Measurements from ENCODE around the gene APOL2.

APOL2 gene

DNA sequence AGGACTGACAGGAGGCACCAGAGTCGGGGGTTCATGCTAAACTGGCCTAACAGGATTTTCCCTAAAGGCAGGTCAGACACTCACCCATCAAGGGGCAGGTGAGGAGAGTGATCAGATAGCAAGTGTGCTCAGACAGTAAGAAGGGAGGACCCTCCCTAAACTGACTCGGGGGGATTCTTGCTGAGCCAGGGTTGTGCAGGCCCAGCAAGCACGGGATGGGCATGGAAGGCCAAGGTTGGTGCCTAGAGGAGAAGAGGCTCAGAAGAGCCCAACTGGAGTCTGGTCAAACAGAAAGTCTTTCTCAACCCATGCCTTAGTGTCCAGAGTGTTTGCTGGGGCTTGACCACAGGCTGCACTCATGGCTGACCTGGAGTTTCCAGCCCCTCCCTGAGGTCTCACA is 7.4 kb upstream of the APOL2 start:
- TF ChIP-seq, protein P1, sequence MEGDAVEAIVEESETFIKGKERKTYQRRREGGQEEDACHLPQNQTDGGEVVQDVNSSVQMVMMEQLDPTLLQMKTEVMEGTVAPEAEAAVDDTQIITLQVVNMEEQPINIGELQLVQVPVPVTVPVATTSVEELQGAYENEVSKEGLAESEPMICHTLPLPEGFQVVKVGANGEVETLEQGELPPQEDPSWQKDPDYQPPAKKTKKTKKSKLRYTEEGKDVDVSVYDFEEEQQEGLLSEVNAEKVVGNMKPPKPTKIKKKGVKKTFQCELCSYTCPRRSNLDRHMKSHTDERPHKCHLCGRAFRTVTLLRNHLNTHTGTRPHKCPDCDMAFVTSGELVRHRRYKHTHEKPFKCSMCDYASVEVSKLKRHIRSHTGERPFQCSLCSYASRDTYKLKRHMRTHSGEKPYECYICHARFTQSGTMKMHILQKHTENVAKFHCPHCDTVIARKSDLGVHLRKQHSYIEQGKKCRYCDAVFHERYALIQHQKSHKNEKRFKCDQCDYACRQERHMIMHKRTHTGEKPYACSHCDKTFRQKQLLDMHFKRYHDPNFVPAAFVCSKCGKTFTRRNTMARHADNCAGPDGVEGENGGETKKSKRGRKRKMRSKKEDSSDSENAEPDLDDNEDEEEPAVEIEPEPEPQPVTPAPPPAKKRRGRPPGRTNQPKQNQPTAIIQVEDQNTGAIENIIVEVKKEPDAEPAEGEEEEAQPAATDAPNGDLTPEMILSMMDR (IDR thresholded peaks at IDR 0.05; ENCODE audit: insufficient read depth, low read length, missing control alignments): no peak
- CTCF ChIA-PET: interaction anchor here (1.5 kb wide), 1 partner anchor 68 kb away, joined by 3 read pairs; no protein-coding TSS in a partner anchor
- no peak overlapping the region for H3K4me3 ChIP-seq (ENCODE audit: low read depth, low read length)
- no peak for DNase-seq (ENCODE audit: low read depth, low spot score)
- POLR2A ChIA-PET: no interaction called here

DNA sequence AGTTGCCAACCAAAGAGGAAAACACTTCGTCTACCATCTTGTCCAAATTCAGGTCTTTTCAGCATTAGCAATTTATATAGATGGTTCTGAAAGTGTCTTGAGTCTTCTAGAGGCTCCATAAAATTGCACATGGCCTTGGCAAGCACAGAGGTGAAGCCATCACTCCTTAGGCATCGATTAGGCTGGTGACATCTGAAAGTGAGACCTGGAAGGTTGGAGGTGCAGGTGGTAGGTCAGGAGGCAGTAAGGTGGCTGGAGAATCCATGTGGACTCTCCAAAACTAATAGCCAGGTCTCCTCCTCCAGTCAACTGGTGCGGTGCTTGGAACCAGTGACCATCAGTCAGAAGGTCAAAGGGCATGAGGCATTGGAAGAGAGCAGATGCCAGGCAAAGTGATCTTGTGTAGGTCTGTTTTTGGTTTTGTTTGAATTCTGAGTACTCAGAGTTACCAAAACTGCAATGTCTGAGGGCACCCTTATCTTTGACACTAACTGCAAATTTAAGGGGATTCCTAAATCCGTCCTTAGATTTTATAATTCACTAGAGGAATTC is 6.6 kb upstream of the APOL2 start:
- POLR2A ChIA-PET: no interaction called here
- TF ChIP-seq, protein P1 (IDR thresholded peaks at IDR 0.05; ENCODE audit: insufficient read depth, low read length, missing control alignments): no peak

DNA sequence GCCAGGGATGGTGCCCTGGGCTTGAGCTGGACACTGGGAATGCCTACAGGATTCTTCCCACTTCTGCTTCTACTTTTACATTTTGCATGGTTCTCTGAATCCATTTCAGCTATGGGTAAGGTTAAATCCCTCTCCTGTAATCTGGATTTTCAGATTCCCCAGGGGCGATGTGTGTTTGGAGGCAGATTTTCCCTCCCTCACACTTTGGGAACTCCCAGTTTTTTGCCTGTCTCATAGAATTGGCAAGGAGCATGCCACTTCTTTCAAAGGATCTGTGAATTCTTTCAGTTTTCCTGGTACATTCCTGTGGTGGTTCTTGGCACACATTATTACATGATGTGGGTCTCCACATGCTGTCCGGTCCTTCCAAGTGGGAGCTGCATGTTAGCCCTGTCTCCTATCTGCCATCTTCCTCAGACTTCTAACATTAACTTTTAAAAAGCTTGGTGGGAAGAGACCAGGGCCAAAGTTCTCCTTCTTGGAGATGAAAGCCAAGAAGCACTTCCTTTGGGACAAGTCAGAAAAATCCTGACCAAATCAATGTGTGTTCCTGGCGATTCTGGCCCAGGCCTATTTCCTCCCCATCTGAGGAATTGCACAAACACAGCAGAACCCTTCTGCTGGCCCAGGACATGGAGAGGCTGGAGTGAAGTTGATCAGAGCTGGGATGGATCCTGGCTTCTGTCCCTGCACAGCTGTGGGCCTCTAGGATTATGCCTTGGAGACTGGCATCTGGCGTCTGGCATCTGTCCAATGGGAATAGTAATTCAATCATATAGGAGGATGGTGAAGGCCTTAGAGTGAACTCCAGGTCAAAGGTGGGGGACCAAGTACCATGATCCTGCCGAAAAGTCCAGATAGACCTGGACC is 5.4 kb upstream of the APOL2 start:
- H3K4me3 ChIP-seq (ENCODE audit: low read depth, low read length): no peak overlapping the region
- peak; percentile 17 for DNase-seq (ENCODE audit: low read depth, low spot score)
- TF ChIP-seq, protein P1 (IDR thresholded peaks at IDR 0.05; ENCODE audit: insufficient read depth, low read length, missing control alignments): no peak
- ChIA-PET POLR2A (no interaction called here), CTCF (interaction anchor here (1.1 to 1.6 kb wide), 3 partner anchors 33 to 266 kb away, joined by 3 to 4 read pairs (median 3); no protein-coding TSS in a partner anchor)

More for the DNA sequence above, 6.6 kb upstream of the APOL2 start:
- no peak overlapping the region for H3K4me3 ChIP-seq (ENCODE audit: low read depth, low read length)
- no peak for DNase-seq (ENCODE audit: low read depth, low spot score)
- CTCF ChIA-PET: interaction anchor here (1.5 kb wide), 1 partner anchor 67 kb away, joined by 3 read pairs; no protein-coding TSS in a partner anchor

DNA sequence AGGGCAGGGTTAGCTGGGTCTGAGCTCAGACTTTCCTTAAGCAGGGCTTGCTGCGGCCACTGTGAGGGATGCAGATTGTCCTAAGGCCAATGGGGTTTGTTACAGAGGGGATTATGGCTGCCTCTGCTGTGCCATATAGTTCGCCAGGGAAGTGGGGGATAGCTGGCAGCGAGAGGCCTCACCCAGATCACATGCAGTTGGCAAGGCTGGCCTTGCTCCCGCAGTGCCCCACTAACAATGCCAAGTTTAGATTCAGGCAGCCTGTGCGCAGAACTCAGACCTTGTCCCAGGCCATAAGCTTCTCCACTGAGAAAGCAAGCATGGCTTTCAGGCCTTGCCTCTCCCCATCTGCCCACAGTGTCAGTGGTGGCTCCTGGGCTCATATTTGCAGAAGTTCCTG is 4.7 kb upstream of the APOL2 start:
- TF ChIP-seq, protein P1 (IDR thresholded peaks at IDR 0.05; ENCODE audit: insufficient read depth, low read length, missing control alignments): no peak
- DNase-seq (ENCODE audit: low read depth, low spot score): no peak
- ChIA-PET POLR2A (no interaction called here), CTCF (interaction anchor here (1.1 to 1.6 kb wide), 3 partner anchors 34 to 267 kb away, joined by 3 to 4 read pairs (median 3); no protein-coding TSS in a partner anchor)
- H3K4me3 ChIP-seq (ENCODE audit: low read depth, low read length): no peak overlapping the region

DNA sequence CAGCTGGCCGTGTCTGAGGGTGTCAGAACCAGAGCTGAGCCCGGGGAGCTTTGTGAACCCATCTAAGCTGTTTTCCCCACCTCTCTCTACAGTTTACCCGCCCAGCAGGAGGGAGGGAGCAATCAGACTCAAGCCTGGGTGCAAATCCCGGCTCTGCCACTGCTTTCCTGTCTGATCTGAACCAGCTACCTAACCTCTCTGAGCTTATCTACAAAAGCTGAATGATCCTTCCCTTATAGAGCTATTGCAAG is 252 bp downstream of the APOL2 start:
- H3K4me3 ChIP-seq (ENCODE audit: low read depth, low read length): peak overlapping the region; percentile 75
- ChIA-PET CTCF (interaction anchor here (0.7 to 6.1 kb wide), 21 partner anchors 11 to 247 kb away, joined by 3 to 47 read pairs (median 4); partner anchors contain the start of gene APOL1), POLR2A (interaction anchor here (1.0 to 1.3 kb wide), 3 partner anchors 15 to 147 kb away, joined by 3 to 6 read pairs (median 4); partner anchors contain the start of gene APOL1)
- TF ChIP-seq, protein P1 (IDR thresholded peaks at IDR 0.05; ENCODE audit: insufficient read depth, low read length, missing control alignments): no peak
- no peak for DNase-seq (ENCODE audit: low read depth, low spot score)

All from AG04449 (cell line).